Fibroblast of lung (primary cell): ENCODE data around the gene TRAF4.
"Not testable (repeated sequence)": the region's sequence is repeated elsewhere in the genome, so short reads cannot be mapped to it uniquely, and the experiment has no call there.

ENCODE experiments used
- EZH2 ChIP-seq: IDR thresholded peaks from 2 replicates; pipeline ENCODE4 v1.5.1; 2012; ENCODE audit warnings: low read length, control low read depth, mild to moderate bottlenecking; ENCODE audit errors: missing control alignments
- TF ChIP-seq, protein P1 (sequence below), 2 donors: IDR thresholded peaks in 1 of 2; conservative IDR thresholded peaks in 1 of 2; 1 replicate in 1 of 2; 2 replicates in 1 of 2; pipeline ENCODE4 v1.5.1; 2011 to 2012; ENCODE audit warnings: low read length in 2 of 2, control low read depth in 1 of 2, inconsistent platforms in 1 of 2, low read depth in 1 of 2, mild to moderate bottlenecking in 1 of 2

DNA sequence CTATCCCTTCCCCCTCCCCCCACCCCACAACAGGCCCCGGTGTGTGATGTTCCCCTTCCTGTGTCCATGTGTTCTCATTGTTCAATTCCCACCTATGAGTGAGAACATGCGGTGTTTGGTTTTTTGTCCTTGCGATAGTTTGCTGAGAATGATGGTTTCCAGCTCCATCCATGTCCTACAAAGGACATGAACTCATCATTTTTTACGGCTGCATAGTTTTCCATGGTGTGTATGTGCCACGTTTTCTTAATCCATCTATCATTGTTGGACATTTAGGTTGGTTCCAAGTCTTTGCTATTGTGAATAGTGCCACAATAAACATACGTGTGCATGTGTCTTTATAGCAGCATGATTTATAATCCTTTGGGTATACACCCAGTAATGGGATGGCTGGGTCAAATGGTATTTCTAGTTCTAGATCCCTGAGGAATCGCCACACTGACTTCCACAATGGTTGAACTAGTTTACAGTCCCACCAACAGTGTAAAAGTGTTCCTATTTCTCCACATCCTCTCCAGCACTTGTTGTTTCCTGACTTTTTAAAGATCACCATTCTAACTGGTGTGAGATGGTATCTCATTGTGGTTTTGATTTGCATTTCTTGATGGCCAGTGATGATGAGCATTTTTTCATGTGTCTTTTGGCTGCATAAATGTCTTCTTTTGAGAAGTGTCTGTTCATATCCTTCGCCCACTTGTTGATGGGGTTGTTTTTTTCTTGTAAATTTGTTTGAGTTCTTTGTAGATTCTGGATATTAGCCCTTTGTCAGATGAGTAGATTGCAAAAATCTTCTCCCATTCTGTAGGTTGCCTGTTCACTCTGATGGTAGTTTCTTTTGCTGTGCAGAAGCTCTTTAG lies 7.7 kb upstream of the TRAF4 start:
- TF ChIP-seq, protein P1, sequence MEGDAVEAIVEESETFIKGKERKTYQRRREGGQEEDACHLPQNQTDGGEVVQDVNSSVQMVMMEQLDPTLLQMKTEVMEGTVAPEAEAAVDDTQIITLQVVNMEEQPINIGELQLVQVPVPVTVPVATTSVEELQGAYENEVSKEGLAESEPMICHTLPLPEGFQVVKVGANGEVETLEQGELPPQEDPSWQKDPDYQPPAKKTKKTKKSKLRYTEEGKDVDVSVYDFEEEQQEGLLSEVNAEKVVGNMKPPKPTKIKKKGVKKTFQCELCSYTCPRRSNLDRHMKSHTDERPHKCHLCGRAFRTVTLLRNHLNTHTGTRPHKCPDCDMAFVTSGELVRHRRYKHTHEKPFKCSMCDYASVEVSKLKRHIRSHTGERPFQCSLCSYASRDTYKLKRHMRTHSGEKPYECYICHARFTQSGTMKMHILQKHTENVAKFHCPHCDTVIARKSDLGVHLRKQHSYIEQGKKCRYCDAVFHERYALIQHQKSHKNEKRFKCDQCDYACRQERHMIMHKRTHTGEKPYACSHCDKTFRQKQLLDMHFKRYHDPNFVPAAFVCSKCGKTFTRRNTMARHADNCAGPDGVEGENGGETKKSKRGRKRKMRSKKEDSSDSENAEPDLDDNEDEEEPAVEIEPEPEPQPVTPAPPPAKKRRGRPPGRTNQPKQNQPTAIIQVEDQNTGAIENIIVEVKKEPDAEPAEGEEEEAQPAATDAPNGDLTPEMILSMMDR (conservative IDR thresholded peaks at IDR 0.05 in 1 of 2, IDR thresholded peaks at IDR 0.05 in 1 of 2; ENCODE audit: low read depth in 1 of 2, low read length in 2 of 2) = not testable (repeated sequence)
- TF ChIP-seq EZH2 = not testable (repeated sequence)
